ENCODE results near the gene HMGN2.

GRCh38 chr1:26517766-26518049 is 45.5 kb downstream of the HMGN2 start:
- no peak for TF ChIP-seq CTCF (IDR thresholded peaks at IDR 0.05)
- TF ChIP-seq POLR2A (IDR thresholded peaks at IDR 0.05): no peak
